HUES6 (cell line): Measurements from ENCODE around the gene GALNT9.
"Not testable (repeated sequence)": the region's sequence is repeated elsewhere in the genome, so short reads cannot be mapped to it uniquely, and the experiment has no call there.

Source experiments
- H3K27ac ChIP-seq: 2 replicates; pipeline ENCODE4 v1.7.0; 2013; ENCODE audit warnings: low read depth, mild to moderate bottlenecking, low read length, inconsistent platforms
- H3K27me3 ChIP-seq: 2 replicates; pipeline ENCODE4 v1.6.1; 2013; ENCODE audit warnings: low read length; ENCODE audit not compliant: control insufficient read depth, insufficient read depth
- H3K36me3 ChIP-seq: 2 replicates; pipeline ENCODE4 v1.6.1; 2013; ENCODE audit warnings: low read length; ENCODE audit not compliant: control insufficient read depth, insufficient read depth
- H3K4me1 ChIP-seq: 2 replicates; pipeline ENCODE4 v1.6.1; 2013; ENCODE audit warnings: low read length; ENCODE audit not compliant: control insufficient read depth, insufficient read depth
- H3K4me3 ChIP-seq: 2 replicates; pipeline ENCODE4 v1.5.1; 2013; ENCODE audit warnings: low read depth, low read length
- H3K9ac ChIP-seq: one replicate; pipeline ENCODE4 v1.6.1; 2013; ENCODE audit warnings: mild to moderate bottlenecking, low read length
- H3K9me3 ChIP-seq: 2 replicates; pipeline ENCODE4 v1.6.1; 2013; ENCODE audit warnings: low read depth, low read length; ENCODE audit not compliant: control insufficient read depth, insufficient read depth

The GALNT9 gene

GRCh38 chr12:132258543-132258942, 70.8 kb downstream of the GALNT9 start:
- H3K9me3 ChIP-seq, result no peaks in the 10 kb centered on the region
- H3K27me3 ChIP-seq, result peaks cover 33% of the 10 kb centered on the region; the same call in 1 of the 2 replicates
- no peaks in the 10 kb centered on the region for H3K36me3 ChIP-seq
- H3K4me1 ChIP-seq, result peaks cover 13% of the 10 kb centered on the region
- H3K9ac ChIP-seq, result no peak overlapping the region
- H3K27ac ChIP-seq, result no peak overlapping the region
- no peak overlapping the region for H3K4me3 ChIP-seq

- Histone ChIP-seq H3K27me3 (peaks cover 28% of the 10 kb centered on the region; the same call in 1 of the 2 replicates), H3K9me3 (no peaks in the 10 kb centered on the region), H3K4me1 (peaks cover 13% of the 10 kb centered on the region), H3K9ac (no peak overlapping the region), H3K36me3 (no peaks in the 10 kb centered on the region), H3K4me3 (no peak overlapping the region), H3K27ac (no peak overlapping the region)
These were observed 71.4 kb downstream of the GALNT9 start for GRCh38 chr12:132257955-132258490.

- Histone ChIP-seq H3K9me3 (no peaks in the 10 kb centered on the region), H3K27ac (no peak overlapping the region), H3K4me3 (no peak overlapping the region), H3K4me1 (peaks cover 13% of the 10 kb centered on the region), H3K9ac (no peak overlapping the region), H3K36me3 (no peaks in the 10 kb centered on the region), H3K27me3 (peaks cover 22% of the 10 kb centered on the region; the same call in 1 of the 2 replicates)
These were observed 72.0 kb downstream of the GALNT9 start for GRCh38 chr12:132257206-132257954.

GRCh38 chr12:132256646-132257045, 72.7 kb downstream of the GALNT9 start:
- no peaks in the 10 kb centered on the region for H3K9me3 ChIP-seq
- no peaks in the 10 kb centered on the region for H3K36me3 ChIP-seq
- H3K9ac ChIP-seq, result no peak overlapping the region
- no peak overlapping the region for H3K27ac ChIP-seq
- no peak overlapping the region for H3K4me3 ChIP-seq
- H3K4me1 ChIP-seq, result peaks cover 13% of the 10 kb centered on the region
- H3K27me3 ChIP-seq, result peaks cover 14% of the 10 kb centered on the region; the same call in 1 of the 2 replicates

- no peaks in the 10 kb centered on the region for H3K36me3 ChIP-seq
- H3K4me3 ChIP-seq, result no peak overlapping the region
- peaks cover 13% of the 10 kb centered on the region for H3K4me1 ChIP-seq
- no peak overlapping the region for H3K9ac ChIP-seq
- H3K27me3 ChIP-seq, result peaks cover 6% of the 10 kb centered on the region; the same call in 1 of the 2 replicates
- H3K27ac ChIP-seq, result no peak overlapping the region
- H3K9me3 ChIP-seq, result no peaks in the 10 kb centered on the region
These were observed 73.7 kb downstream of the GALNT9 start for GRCh38 chr12:132255642-132256041.

- no peak overlapping the region for H3K4me3 ChIP-seq
These were observed 75.5 kb downstream of the GALNT9 start for GRCh38 chr12:132253698-132254480.

GRCh38 chr12:132252981-132253380, 76.4 kb downstream of the GALNT9 start:
- not testable (repeated sequence) for H3K9me3 ChIP-seq, H3K27ac ChIP-seq, H3K36me3 ChIP-seq, H3K4me1 ChIP-seq, H3K4me3 ChIP-seq, H3K9ac ChIP-seq
- H3K27me3 ChIP-seq, result peaks cover 14% of the 10 kb centered on the region

More at GRCh38 chr12:132253698-132254480, 75.5 kb downstream of the GALNT9 start:
- H3K27me3 ChIP-seq, result peaks cover 8% of the 10 kb centered on the region; the same call in 1 of the 2 replicates
- H3K9me3 ChIP-seq, result no peaks in the 10 kb centered on the region
- H3K27ac ChIP-seq, result no peak overlapping the region
- H3K4me1 ChIP-seq, result peaks cover 6% of the 10 kb centered on the region
- H3K36me3 ChIP-seq, result no peaks in the 10 kb centered on the region
- no peak overlapping the region for H3K9ac ChIP-seq

- Histone ChIP-seq H3K36me3 (no peaks in the 10 kb centered on the region), H3K4me1 (peaks cover 6% of the 10 kb centered on the region), H3K27ac (no peak overlapping the region), H3K9me3 (no peaks in the 10 kb centered on the region), H3K27me3 (peaks cover 23% of the 10 kb centered on the region), H3K4me3 (no peak overlapping the region), H3K9ac (no peak overlapping the region)
These were observed 77.5 kb downstream of the GALNT9 start for GRCh38 chr12:132251741-132252490.

- H3K36me3 ChIP-seq, result no peaks in the 10 kb centered on the region
- H3K27me3 ChIP-seq, result peaks cover 23% of the 10 kb centered on the region
- no peaks in the 10 kb centered on the region for H3K9me3 ChIP-seq
- H3K4me1 ChIP-seq, result peaks cover 6% of the 10 kb centered on the region
- no peak overlapping the region for H3K4me3 ChIP-seq
- no peak overlapping the region for H3K27ac ChIP-seq
- no peak overlapping the region for H3K9ac ChIP-seq
These were observed 78.1 kb downstream of the GALNT9 start for GRCh38 chr12:132251310-132251709.

- peaks cover 6% of the 10 kb centered on the region for H3K4me1 ChIP-seq
- no peak overlapping the region for H3K4me3 ChIP-seq
- H3K27ac ChIP-seq, result no peak overlapping the region
- no peak overlapping the region for H3K9ac ChIP-seq
- peaks cover 23% of the 10 kb centered on the region for H3K27me3 ChIP-seq
- H3K36me3 ChIP-seq, result no peaks in the 10 kb centered on the region
- no peaks in the 10 kb centered on the region for H3K9me3 ChIP-seq
These were observed 78.7 kb downstream of the GALNT9 start for GRCh38 chr12:132250707-132251106.
